Right renal cortex interstitium (tissue), 3 donors: ENCODE measurements around the gene CTNNA3. TPM values are rescaled to one million over a fixed set of nuclear protein-coding genes. Genes with fewer than 3 reads are reported as not detected.

ENCODE experiments used
- DNase-seq, 3 donors: peaks; one replicate each; pipeline ENCODE4 v3.0.0-alpha.2; 2013; ENCODE audit warnings: low read depth in 3 of 3, low spot score in 2 of 3
- polyA plus RNA-seq, 3 donors: library from polyadenylated mRNA; unstranded; fragments of 120-200 nt; gene quantifications; one replicate each; pipeline ENCODE4 v1.2.1, GENCODE V29; 2013; ENCODE audit not compliant: insufficient read length in 3 of 3

The CTNNA3 gene
- polyA plus RNA-seq, 3 donors, result 4.0 to 6.3 (median 4.8) TPM

GRCh38 chr10:66837335-66837734 lies 858.7 kb downstream of the CTNNA3 start:
- DNase-seq, result no peak

DNA sequence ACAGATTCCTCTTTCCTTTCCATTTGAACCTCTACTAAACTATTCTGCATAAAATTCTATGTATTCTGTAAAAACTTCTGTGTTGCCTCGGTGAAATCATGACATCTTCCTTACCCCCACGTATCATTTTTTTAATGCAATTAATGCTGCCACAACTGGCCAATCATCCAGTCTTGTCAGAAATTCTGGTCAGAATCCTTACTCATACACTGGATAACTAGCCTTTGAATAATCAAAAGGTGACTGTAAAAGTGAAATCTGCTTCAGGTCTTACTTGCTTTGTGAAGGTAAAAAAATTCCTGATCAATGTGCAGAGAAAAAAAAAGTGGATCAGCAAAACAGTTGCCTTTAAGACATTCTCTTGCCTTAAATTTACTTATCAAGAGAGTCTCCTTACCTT lies 859.2 kb downstream of the CTNNA3 start:
- no peak for DNase-seq

DNA sequence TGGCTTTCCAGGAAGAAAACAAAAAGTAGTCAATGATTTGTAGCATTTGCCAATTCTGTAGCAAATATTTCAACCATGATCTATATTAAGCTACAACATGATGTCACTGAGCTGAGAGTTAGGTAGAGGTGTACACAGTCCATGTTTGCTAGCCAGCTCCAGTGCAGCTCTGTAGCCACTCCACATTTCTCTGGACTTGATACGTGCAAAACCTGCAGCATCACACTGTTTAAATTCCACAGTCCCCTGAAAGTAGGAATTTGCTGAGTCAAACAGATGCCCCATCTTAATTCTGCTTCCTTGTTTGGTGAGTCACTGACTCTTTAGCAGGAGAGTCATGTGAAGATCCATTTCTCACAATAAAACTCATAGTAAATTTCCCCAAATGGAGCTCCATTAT lies 859.9 kb downstream of the CTNNA3 start:
- no peak for DNase-seq

- no peak for DNase-seq
Observed at GRCh38 chr10:66835400-66835799, 860.6 kb downstream of the CTNNA3 start.

DNA sequence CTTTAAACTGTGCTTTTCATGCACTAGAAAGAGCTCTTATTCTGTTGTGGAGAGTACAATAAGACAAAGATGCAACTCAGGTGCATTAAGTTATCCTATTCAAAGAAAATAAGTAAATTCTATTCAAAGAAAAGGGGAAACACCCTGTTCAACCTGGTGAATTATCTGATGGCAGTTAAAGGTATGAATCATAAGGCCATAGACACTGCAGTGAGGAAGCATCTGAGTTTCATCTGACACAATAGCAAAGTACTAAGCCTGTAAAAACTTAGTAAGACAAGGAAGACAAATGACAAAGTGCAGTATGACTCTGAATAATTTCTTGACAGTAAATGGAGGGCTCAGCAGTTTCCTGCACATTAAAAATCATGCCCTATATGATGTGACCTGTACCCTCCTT lies 861.2 kb downstream of the CTNNA3 start:
- DNase-seq, result no peak

- DNase-seq, result no peak
Observed at GRCh38 chr10:66833861-66834260, 862.1 kb downstream of the CTNNA3 start.

DNA sequence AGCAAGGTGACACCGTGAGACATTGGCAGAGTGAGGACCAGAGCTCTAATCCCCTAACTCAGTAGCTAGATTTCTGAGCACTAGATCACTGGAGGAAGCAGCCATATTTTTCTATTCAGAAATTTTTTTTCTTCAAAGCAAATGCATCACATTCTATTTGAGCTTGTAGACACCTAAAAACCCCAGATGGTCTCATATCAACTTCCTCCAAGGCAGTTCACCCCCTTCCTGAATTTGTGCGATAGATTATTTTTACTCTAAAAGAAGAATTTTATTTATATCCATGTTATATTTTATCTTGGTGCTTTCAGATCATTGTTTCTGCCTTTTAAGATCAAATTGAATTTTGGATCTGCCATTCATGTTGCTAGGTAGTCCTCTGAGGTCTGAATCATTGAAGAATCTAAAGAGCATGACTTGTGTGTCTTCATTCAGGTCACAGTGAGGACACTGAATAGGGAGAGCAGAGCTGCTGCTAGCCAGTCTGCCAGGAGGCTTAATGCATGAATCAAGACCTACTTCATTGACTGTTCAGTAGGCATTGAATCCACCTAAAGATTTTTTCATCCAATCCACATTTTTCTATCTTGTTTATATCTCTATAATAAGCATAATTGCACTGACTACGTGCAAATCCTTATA lies 863.1 kb downstream of the CTNNA3 start:
- no peak for DNase-seq

DNA sequence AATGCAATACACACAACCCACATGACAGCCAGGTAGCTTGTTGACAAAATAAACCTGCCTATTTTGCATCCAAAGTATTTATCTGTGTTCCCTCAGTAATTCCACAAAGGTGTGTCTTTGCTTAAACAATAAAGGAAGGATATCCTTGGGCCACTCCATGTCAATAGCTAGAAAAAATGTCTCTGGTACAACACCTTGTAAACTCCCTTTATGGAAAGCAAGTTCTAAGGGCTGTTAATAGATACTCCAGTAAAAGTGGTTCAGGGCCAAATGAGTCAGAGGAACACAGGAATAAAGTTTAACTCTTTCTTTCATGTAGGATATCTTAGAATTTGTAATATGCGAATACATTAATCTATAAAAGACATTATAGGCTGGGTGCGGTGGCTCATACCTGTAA lies 867.0 kb downstream of the CTNNA3 start:
- DNase-seq, result no peak

GRCh38 chr10:66827353-66827752 lies 868.6 kb downstream of the CTNNA3 start:
- DNase-seq, result no peak

GRCh38 chr10:66823301-66823700 lies 872.7 kb downstream of the CTNNA3 start:
- DNase-seq, result no peak

- DNase-seq, result no peak
Observed at GRCh38 chr10:66822801-66823200, 873.2 kb downstream of the CTNNA3 start.

DNA sequence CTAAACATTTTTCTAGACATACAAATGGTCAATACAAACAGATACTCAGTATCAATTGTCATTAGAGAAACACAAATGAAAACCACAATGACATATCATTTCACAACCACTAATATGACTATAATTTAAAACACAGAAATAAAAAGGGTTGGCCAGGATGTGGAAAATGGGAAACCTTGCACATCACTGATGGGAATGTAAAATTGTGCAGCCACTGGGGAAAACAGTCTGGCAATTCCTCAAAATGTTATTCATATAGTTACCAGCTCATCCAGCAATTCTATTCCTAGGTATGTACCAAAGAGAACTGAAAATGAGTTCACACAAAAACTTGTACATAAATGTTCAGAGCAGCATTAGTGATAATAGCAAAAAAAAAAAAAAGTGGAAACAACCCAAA lies 876.3 kb downstream of the CTNNA3 start:
- no peak for DNase-seq

DNA sequence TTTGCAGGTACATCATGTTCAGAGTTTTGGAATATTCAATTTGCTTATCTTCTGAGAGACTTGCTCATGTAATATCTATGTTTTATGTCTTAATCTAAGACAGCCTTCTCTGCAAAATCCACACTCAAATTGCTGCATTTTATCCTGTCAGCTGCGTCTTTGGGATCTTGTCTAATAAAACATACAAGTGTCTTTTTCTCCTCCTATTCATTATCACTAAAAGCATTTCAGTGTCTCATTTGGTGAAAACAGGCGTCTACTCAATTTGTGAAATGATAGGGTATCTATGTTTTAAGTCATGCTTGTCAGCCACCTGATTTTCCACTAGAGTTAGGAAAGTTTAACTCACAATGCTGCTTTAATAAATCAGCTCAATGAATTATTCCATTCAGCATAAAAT lies 882.9 kb downstream of the CTNNA3 start:
- DNase-seq, result no peak

GRCh38 chr10:66811211-66811610 lies 884.8 kb downstream of the CTNNA3 start:
- DNase-seq, result no peak

- DNase-seq, result no peak
Observed at GRCh38 chr10:66809402-66809801, 886.6 kb downstream of the CTNNA3 start.

DNA sequence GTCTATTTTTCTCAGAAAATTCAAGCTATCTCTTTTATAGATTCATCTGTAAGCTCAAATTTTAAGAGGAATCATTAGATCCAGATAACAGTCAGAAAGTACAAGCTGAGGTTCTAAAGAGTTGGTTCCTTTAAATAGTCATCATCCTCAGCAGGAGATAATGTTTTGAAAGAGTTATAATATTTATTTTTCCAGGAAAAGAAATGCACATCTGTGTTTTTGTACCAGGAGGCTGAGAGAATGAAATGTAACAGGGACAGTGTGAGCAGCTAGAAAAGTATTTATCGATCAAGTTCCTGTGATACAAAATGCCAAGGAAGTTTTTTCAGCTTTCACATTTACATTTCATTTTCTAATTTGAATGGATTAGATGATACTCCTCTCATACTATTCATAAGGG lies 890.4 kb downstream of the CTNNA3 start:
- no peak for DNase-seq

- DNase-seq, result no peak
Observed at GRCh38 chr10:66804962-66805361, 891.0 kb downstream of the CTNNA3 start.

- no peak for DNase-seq
Observed at GRCh38 chr10:66803174-66803573, 892.8 kb downstream of the CTNNA3 start.

GRCh38 chr10:66799474-66799873 lies 896.5 kb downstream of the CTNNA3 start:
- DNase-seq, result no peak

GRCh38 chr10:66795866-66796265 lies 900.1 kb downstream of the CTNNA3 start:
- no peak for DNase-seq

GRCh38 chr10:66792441-66792840 lies 903.6 kb downstream of the CTNNA3 start:
- no peak for DNase-seq

DNA sequence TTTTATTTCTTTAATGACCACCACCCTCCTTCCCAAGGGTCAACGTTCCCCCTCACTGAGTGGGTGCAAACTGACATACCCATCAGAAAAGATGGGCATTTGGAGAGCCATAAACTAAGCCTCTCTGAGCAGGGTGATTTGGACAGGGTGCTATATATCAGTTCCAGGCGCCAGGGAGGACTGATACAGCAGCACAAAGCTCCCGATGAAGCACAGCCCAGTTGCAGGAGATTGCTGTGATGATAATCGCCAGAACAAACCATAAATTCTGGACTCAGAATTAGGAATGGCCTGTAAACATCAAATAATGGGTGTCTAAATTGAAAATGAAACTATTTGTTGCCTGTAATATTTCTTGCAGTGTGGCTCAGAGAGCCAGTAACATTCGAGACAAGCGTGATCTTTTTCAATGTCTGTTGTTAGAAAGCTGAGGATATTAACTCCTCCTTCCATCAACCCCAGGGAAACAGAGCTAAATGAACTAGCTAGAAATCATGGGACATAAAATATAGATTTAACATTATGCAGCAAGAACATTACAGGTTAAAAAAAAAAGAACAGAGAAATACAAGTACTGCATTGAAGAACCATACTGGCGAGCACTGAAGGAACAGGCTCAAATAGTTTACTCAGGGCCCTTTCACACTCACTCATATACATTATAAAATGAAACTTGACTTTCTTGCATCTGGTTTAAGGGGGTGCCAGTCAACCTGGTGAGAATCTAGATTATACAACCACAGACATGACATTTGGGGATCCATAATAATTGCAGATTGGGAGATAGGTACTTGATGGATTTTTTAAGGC lies 907.6 kb downstream of the CTNNA3 start:
- DNase-seq, result no peak
